DOHH2 (cell line): ENCODE measurements around the gene PCDHGC5.

Source experiments
- H3F3A ChIP-seq: fragments of 200-600 bp; sonication (generic), shearing (Covaris generic); 2 replicates; pipeline ENCODE4 v1.6.0; 2016; ENCODE audit warnings: antibody characterized with exemption, mild to moderate bottlenecking; ENCODE audit not compliant: control insufficient read depth, insufficient read depth
- H3K27ac ChIP-seq: fragments of 200-600 bp; sonication (generic); 2 replicates; pipeline ENCODE4 v1.5.1; 2014; ENCODE audit warnings: low read depth, mild to moderate bottlenecking, low read length, moderate library complexity
- H3K27me3 ChIP-seq: fragments of 200-600 bp; sonication (generic); 2 replicates; pipeline ENCODE4 v1.6.1; 2014; ENCODE audit warnings: mild to moderate bottlenecking, low read length, mixed read lengths; ENCODE audit not compliant: control insufficient read depth
- H3K36me3 ChIP-seq: fragments of 200-600 bp; sonication (generic); 2 replicates; pipeline ENCODE4 v1.6.1; 2014; ENCODE audit warnings: mild to moderate bottlenecking, low read length, moderate library complexity, mixed read lengths; ENCODE audit not compliant: control insufficient read depth
- H3K4me1 ChIP-seq: fragments of 200-600 bp; sonication (generic); 2 replicates; pipeline ENCODE4 v1.6.1; 2014; ENCODE audit warnings: mild to moderate bottlenecking, low read length, mixed read lengths; ENCODE audit not compliant: control insufficient read depth
- H3K4me2 ChIP-seq: fragments of 200-600 bp; sonication (generic); 2 replicates; pipeline ENCODE4 v1.6.0; 2014; ENCODE audit warnings: mild to moderate bottlenecking, low read length, moderate library complexity
- H3K4me3 ChIP-seq: fragments of 200-600 bp; sonication (generic); 2 replicates; pipeline ENCODE4 v1.5.1; 2014; ENCODE audit warnings: mild to moderate bottlenecking, low read length, mixed read lengths
- H3K79me2 ChIP-seq: fragments of 200-600 bp; sonication (generic); 2 replicates; pipeline ENCODE4 v1.6.1; 2014; ENCODE audit warnings: mild to moderate bottlenecking, low read length, mixed read lengths; ENCODE audit not compliant: control insufficient read depth
- H3K9me2 ChIP-seq: fragments of 200-600 bp; sonication (generic); replicated peaks from 2 replicates; pipeline ENCODE4 v1.6.1; 2014; ENCODE audit warnings: mild to moderate bottlenecking, low read length, mixed read lengths; ENCODE audit not compliant: control insufficient read depth
- H3K9me3 ChIP-seq: fragments of 200-600 bp; sonication (generic); 2 replicates; pipeline ENCODE4 v1.6.1; 2014; ENCODE audit warnings: antibody characterized with exemption, low read length, mixed read lengths; ENCODE audit not compliant: control insufficient read depth, insufficient read depth
- H4K20me1 ChIP-seq: fragments of 200-600 bp; sonication (generic); 2 replicates; pipeline ENCODE4 v1.6.0; 2014; ENCODE audit warnings: low read depth, mild to moderate bottlenecking, antibody characterized with exemption, low read length, moderate library complexity; ENCODE audit not compliant: control insufficient read depth, insufficient read depth
- EZH2phosphoT487 ChIP-seq: fragments of 200-600 bp; sonication (generic); IDR thresholded peaks from 2 replicates; pipeline ENCODE4 v1.6.1; 2017; ENCODE audit warnings: borderline replicate concordance, mild to moderate bottlenecking, antibody characterized with exemption, low read length, moderate library complexity, mixed read lengths
- TF ChIP-seq, protein P1 (sequence below): fragments of 200-600 bp; sonication (generic); IDR thresholded peaks from one replicate; pipeline ENCODE4 v1.5.1; 2014; ENCODE audit warnings: antibody characterized with exemption, mild to moderate bottlenecking, low read depth, low read length; ENCODE audit not compliant: poor library complexity, severe bottlenecking

Gene PCDHGC5

DNA sequence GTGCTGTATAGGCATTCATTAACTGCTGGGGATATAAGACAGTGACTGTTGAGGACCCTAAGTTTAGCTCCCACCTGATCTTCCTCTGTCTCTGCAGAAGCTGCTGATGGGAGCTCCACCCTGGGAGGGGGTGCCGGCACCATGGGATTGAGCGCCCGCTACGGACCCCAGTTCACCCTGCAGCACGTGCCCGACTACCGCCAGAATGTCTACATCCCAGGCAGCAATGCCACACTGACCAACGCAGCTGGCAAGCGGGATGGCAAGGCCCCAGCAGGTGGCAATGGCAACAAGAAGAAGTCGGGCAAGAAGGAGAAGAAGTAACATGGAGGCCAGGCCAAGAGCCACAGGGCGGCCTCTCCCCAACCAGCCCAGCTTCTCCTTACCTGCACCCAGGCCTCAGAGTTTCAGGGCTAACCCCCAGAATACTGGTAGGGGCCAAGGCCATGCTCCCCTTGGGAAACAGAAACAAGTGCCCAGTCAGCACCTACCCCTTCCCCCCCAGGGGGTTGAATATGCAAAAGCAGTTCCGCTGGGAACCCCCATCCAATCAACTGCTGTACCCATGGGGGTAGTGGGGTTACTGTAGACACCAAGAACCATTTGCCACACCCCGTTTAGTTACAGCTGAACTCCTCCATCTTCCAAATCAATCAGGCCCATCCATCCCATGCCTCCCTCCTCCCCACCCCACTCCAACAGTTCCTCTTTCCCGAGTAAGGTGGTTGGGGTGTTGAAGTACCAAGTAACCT is 22.1 kb downstream of the PCDHGC5 start:
- Histone ChIP-seq H4K20me1 (no peaks in the 10 kb centered on the region), H3K4me3 (peak overlapping the region; percentile 79), H3K27me3 (no peaks in the 10 kb centered on the region), H3F3A (peaks cover 67% of the 10 kb centered on the region), H3K9me2 (no peaks in the 10 kb centered on the region), H3K9me3 (no peaks in the 10 kb centered on the region), H3K27ac (peak overlapping the region; percentile 100), H3K36me3 (peaks cover 77% of the 10 kb centered on the region), H3K4me2 (peak overlapping the region; percentile 97), H3K4me1 (peaks cover 100% of the 10 kb centered on the region), H3K79me2 (peaks cover 23% of the 10 kb centered on the region)
- TF ChIP-seq EZH2phosphoT487, result no peak
- TF ChIP-seq, protein P1, sequence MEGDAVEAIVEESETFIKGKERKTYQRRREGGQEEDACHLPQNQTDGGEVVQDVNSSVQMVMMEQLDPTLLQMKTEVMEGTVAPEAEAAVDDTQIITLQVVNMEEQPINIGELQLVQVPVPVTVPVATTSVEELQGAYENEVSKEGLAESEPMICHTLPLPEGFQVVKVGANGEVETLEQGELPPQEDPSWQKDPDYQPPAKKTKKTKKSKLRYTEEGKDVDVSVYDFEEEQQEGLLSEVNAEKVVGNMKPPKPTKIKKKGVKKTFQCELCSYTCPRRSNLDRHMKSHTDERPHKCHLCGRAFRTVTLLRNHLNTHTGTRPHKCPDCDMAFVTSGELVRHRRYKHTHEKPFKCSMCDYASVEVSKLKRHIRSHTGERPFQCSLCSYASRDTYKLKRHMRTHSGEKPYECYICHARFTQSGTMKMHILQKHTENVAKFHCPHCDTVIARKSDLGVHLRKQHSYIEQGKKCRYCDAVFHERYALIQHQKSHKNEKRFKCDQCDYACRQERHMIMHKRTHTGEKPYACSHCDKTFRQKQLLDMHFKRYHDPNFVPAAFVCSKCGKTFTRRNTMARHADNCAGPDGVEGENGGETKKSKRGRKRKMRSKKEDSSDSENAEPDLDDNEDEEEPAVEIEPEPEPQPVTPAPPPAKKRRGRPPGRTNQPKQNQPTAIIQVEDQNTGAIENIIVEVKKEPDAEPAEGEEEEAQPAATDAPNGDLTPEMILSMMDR, result no peak

DNA sequence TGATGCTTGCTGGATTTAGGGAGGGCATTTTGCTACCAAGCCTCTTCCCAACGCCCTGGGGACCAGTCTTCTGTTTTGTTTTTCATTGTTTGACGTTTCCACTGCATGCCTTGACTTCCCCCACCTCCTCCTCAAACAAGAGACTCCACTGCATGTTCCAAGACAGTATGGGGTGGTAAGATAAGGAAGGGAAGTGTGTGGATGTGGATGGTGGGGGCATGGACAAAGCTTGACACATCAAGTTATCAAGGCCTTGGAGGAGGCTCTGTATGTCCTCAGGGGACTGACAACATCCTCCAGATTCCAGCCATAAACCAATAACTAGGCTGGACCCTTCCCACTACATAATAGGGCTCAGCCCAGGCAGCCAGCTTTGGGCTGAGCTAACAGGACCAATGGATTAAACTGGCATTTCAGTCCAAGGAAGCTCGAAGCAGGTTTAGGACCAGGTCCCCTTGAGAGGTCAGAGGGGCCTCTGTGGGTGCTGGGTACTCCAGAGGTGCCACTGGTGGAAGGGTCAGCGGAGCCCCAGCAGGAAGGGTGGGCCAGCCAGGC is 23.0 kb downstream of the PCDHGC5 start:
- Histone ChIP-seq H3K36me3 (peaks cover 78% of the 10 kb centered on the region), H3K9me2 (no peaks in the 10 kb centered on the region), H3K9me3 (no peaks in the 10 kb centered on the region), H4K20me1 (no peaks in the 10 kb centered on the region), H3K4me3 (peak overlapping the region; percentile 79), H3K27me3 (no peaks in the 10 kb centered on the region), H3K79me2 (peaks cover 23% of the 10 kb centered on the region), H3K4me1 (peaks cover 100% of the 10 kb centered on the region), H3F3A (peaks cover 61% of the 10 kb centered on the region), H3K27ac (peak overlapping the region; percentile 100), H3K4me2 (peak overlapping the region; percentile 97)
- TF ChIP-seq, protein P1, result no peak
- no peak for TF ChIP-seq EZH2phosphoT487

DNA sequence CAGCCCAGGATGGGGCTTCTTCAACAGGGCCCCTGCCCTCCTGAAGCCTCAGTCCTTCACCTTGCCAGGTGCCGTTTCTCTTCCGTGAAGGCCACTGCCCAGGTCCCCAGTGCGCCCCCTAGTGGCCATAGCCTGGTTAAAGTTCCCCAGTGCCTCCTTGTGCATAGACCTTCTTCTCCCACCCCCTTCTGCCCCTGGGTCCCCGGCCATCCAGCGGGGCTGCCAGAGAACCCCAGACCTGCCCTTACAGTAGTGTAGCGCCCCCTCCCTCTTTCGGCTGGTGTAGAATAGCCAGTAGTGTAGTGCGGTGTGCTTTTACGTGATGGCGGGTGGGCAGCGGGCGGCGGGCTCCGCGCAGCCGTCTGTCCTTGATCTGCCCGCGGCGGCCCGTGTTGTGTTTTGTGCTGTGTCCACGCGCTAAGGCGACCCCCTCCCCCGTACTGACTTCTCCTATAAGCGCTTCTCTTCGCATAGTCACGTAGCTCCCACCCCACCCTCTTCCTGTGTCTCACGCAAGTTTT is 23.6 kb downstream of the PCDHGC5 start:
- Histone ChIP-seq H3K4me3 (peak overlapping the region; percentile 79), H3K9me2 (no peaks in the 10 kb centered on the region), H3K27ac (peak overlapping the region; percentile 100), H3F3A (peaks cover 57% of the 10 kb centered on the region), H3K4me1 (peaks cover 98% of the 10 kb centered on the region), H3K36me3 (peaks cover 78% of the 10 kb centered on the region), H4K20me1 (no peaks in the 10 kb centered on the region), H3K79me2 (peaks cover 23% of the 10 kb centered on the region), H3K9me3 (no peaks in the 10 kb centered on the region), H3K27me3 (no peaks in the 10 kb centered on the region), H3K4me2 (peak overlapping the region; percentile 97)
- TF ChIP-seq, protein P1, result peak; percentile 97
- no peak for TF ChIP-seq EZH2phosphoT487
